HG02759 (cell line): ENCODE results near the gene DHX36.

Experiments used
- ATAC-seq: cut with Tn5 transposase; IDR thresholded peaks from one replicate; pipeline ENCODE4 v1.9.1; 2021; ENCODE audit warnings: mild to moderate bottlenecking, moderate library complexity; ENCODE audit not compliant: unreplicated experiment

The DHX36 gene, protein sequence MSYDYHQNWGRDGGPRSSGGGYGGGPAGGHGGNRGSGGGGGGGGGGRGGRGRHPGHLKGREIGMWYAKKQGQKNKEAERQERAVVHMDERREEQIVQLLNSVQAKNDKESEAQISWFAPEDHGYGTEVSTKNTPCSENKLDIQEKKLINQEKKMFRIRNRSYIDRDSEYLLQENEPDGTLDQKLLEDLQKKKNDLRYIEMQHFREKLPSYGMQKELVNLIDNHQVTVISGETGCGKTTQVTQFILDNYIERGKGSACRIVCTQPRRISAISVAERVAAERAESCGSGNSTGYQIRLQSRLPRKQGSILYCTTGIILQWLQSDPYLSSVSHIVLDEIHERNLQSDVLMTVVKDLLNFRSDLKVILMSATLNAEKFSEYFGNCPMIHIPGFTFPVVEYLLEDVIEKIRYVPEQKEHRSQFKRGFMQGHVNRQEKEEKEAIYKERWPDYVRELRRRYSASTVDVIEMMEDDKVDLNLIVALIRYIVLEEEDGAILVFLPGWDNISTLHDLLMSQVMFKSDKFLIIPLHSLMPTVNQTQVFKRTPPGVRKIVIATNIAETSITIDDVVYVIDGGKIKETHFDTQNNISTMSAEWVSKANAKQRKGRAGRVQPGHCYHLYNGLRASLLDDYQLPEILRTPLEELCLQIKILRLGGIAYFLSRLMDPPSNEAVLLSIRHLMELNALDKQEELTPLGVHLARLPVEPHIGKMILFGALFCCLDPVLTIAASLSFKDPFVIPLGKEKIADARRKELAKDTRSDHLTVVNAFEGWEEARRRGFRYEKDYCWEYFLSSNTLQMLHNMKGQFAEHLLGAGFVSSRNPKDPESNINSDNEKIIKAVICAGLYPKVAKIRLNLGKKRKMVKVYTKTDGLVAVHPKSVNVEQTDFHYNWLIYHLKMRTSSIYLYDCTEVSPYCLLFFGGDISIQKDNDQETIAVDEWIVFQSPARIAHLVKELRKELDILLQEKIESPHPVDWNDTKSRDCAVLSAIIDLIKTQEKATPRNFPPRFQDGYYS

DNA sequence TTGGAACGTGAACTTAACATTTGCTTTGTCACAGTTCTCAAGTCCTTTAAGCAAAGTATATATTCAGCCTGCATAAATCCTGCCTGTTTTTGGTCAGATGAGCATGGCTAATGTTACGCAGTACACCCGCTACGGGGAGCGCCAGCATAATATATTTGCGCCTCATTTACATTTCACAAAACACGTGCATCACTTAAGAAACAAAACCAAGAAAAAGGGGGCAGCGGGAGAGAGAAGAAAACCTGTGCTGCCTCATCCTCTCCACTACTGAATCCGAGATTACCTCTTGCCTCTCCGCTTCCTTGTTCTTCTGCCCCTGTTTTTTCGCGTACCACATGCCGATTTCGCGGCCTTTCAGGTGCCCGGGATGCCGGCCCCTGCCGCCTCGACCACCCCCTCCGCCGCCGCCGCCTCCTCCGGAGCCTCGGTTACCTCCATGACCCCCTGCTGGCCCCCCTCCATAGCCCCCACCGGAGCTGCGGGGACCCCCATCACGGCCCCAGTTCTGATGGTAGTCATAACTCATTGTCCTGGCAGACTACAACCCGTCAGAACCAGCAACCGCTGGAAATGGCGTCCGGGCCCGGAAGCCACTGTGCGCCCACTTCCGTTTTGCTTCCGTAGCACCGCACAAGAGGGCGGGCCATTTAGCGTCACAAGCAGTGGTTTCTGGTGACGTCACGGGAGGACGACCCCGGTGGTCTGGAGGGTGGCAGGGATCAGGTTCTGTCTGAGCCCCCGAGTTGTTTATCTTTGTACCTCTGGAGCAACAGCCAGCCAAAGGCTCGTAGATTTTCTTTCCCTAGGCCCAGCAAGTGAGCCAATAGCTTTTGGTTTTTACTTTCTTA lies at the start of gene DHX36:
Gene DHX36 (minus strand): TSS at position 597 of the 848 bp plus-strand sequence. CDS start 71 bp downstream, at position 526.
- ATAC-seq: peak; percentile 96

DNA sequence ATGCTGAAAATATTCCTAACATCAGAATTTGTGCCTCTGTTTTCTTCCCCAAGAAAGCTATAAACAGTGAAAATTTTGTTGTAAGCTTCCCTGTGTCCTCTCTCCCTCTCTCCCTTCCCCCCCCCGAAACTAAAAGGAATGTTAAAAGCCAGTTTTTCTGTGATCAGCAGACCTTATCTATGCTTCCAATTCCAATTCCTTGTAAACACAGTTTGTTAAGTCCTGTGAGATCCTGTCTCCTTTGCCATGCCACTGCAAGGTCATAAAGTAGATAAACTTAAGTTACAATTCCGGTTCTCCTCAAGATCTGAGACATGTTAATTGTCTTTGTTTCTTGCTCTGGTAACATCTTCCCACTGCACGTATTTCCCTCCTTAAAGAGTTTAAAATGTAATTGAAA lies 42.9 kb upstream of the DHX36 start:
- ATAC-seq: no peak

DNA sequence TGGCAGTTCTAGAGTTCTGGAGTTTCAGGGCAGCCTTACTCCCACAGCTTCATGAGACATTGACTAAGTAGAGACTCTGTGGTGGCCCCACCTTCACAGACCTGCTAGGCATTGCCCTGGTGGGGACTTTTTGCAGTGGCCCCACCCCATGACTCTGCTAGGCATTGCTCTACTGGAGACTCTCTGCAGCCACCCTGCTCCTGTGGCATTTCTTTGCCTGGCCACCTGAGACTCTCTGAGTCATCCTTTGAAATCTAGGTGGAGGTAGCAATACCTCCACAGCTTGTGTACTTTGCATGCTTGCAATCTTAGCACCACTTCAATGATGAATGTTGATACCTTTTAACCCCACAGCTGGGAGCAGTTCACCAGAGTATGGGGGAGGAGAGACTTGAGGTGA lies 40.6 kb upstream of the DHX36 start:
- no peak for ATAC-seq

DNA sequence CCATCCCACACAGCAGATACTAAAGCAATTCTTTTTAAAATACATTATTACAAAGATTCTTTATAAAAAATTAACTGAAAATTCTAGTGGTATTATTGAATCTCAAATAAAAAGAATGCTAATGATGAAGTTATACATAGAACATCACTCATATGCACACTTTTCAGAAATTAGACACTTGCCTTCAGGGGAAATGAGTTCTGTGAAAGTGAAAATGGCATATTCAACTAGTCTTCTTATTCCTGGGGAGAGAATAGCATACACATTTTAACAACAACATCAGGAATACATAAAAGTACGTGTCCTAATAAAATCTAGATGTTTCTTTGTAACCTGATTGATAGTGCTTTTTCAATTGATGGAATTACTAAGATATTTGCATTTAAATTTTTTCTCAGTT lies 36.8 kb upstream of the DHX36 start:
- ATAC-seq: no peak

DNA sequence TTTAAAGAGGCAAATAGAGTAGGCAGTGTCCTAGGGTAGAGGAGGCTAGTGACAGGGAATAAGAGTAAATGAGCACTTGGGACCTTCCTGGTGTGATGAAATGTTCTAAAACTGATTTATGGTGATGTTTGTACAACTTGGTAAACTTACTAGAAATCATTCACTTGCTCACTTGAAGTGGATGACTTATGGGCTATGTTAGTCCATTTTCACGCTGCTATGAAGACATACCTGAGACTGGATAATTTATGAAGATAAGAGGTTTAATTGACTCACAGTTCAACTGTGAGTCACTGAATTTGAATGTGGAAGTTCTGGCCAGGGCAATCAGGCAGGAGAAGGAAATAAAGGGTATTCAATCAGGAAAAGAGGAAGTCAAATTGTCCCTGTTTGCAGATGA lies 31.7 kb upstream of the DHX36 start:
- ATAC-seq: no peak

DNA sequence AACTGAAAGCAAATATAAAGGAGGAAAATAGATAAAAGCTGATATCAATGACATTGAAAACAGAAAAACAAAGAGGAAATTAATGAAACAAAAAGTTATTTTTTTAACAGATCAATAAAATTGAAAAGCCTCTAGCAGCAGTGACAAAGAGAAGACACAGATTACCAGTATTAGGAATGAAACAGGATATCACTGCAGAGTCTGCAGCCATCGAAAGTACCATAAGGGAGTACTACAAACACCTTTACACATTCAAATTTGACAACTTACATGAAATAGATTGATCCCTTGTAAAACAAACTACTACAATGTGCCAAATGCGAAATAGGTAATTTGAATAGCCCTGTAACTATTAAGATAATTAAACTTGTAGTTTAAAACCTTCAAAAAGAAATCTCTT lies 24.9 kb upstream of the DHX36 start:
- no peak for ATAC-seq

DNA sequence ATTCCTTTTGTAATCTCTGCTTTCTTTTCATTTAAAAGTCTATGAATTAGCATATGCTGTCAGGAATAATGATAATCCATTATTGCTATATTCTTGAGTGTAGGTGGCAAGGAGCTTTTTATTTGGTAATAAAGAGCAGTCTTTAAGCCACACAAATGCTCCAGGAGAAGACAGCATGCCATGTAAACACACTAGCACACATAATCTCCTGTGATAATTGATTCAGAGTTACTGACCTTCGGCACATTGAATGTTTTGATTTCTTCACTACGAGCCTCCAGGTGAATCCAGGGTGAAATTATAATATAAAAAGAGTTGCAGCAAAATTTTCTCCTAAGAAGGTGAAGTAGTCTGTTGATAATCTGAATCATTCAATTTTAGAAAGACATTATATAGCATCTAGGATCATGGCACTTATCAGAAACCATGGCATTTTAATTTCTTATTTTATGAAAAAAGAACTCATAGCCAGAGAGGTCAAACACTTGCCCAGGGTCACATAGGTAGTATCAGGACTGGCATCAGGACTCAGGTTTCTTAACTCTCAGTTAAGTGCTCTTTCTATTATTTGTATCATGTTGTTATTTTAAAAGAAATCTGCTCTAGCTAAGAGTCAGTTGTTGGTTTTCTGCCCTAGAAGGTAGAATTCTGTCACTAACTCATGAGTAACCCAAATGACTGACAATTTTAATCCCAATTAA lies 21.3 kb upstream of the DHX36 start:
- no peak for ATAC-seq

DNA sequence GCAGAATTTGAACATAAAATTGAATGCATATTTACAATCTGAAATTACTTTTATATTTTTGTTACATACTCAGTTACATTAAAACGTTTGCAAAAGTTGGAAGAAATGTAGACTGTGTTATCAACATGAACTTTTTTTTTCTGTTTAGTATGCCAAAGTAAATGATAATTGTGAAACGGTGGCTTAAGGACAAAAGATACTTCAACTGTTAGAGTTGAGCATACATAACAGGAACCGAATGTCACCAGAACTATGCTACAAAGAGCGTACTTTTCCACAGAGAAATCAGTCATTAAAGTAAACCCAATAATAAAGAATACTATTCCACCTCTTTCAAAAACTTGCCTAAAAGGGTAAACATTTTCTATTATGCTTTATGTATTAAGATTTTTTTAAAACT lies 14.3 kb upstream of the DHX36 start:
- ATAC-seq: no peak

DNA sequence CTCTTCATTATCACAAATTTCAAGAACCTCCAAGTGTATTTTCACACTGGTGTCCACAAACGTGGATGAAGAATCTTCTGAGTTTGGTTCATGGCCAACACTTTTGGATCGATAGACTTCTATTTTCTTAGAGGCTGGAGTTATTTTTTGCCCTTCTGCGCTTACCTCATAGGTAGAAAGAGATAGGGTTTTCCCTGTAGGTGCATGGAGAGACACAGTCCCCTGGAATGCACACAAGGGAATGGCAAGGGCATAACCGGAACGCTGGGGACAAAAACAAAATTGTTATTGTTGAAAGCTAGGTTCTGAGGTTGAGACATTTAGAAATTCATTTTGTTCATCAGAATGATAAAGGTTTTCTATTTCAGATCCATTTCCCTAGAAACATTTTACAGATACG lies 13.7 kb upstream of the DHX36 start:
- ATAC-seq: no peak

DNA sequence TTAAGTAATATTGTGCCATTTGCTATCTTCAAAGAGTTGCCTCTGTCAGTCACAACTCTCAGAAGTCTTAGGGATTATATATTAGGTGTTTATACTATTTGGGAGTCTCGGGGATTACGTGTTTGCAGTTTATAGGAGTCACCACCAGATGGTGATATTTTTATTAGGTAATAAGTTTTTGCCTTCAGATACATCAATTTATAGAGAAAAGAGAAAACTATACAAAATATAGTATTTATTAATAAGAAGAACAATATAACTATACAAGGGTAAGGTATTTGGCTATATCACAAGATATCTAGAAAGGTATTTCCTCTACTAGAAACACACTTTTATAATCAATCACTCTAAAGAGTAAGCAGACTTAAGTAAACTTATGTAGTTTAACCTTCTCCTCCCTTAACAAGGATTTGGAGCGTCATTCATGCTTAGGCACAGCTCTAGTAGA lies 10.7 kb upstream of the DHX36 start:
- no peak for ATAC-seq

DNA sequence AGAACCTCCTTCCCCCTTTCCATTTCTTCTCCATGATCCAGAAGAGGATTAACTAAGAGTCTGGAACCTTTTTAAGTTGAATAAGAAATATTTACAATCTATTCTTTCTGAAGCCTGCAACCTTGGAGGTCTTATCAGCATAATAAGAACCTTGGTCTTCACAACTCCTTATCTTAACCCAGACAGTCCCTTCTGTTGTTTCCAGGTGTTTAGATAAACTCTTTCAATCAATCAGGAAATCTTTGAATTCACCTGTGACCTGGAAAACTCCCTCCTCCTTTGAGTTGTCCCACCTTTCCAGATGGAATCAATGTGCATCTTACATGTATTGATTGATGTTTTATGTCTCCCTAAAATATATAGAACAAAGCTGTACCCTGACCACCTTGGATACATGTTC lies 3.6 kb upstream of the DHX36 start:
- ATAC-seq: no peak

DNA sequence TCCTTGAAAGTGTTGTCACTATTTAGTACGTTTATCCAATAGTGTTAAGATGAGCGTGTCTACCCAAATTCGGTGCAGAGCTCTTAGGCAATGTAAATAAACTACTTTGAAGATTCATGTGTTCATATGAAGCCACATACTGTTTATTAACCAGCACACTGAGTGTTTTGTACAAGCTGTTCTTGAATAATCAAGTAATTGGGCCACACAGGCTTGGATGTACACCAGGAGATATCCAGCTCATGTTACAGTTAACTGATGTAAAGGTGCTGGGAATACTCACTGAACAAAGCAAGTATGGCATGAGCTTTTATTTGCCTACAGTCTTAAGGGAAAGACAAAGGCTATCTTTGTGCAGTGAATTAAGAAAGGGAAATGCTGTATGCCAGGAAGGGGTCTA lies 632 bp upstream of the DHX36 start:
- ATAC-seq: no peak

DNA sequence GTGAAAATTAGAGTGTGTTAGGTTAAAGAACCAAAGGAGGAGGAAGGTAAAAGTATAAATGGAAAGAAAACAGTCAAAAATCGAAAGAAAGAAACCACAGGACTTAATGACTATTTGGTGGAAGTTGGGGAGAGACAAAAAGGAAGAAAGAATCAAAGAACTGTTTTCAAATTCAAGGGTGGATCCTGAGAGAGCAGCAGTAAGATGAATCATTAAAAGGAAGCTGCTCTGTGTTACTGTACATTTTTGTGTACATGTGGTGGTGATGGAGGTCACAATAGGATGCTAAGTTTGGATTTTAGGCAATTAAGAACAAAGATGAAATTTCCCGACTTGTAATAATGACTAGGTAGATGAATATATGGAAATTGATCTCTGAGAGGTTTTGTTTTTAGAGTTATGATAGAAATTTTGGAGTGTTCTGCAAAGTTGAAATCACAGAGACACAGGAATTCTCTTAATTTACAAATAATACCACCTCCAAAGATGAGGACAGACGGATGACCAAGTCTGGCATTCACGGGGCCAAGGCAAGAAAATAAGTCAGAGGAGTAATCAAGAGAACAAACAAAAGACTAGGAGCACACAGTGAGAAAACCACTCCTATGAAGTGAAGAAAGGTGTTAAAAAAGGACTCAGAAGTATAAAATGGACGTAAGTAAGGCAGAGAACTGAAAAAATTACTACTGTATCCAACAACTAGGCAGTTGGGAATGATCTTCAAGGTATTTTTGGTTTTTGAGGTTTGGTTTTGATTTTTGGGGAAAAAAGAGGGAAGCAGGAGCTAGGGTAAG lies 7.1 kb downstream of the DHX36 start:
- no peak for ATAC-seq

DNA sequence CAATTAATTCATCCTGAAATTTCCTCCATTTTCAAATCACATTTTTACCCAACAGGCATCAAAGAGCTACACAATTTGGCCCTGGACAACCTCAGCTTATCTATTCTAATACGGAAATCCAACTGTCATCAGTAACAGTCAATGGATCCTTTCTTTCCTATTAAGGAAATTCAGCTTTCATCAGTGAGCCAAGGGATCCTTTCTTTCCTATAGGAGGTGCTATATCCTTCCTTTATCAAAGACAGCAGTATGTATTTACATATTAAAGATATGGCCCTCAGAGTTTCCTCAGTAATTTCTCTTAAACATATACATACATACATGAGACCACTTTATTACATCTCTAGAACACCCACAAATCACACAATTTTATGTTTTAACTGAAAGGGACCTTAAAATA lies 10.1 kb downstream of the DHX36 start:
- ATAC-seq: no peak

DNA sequence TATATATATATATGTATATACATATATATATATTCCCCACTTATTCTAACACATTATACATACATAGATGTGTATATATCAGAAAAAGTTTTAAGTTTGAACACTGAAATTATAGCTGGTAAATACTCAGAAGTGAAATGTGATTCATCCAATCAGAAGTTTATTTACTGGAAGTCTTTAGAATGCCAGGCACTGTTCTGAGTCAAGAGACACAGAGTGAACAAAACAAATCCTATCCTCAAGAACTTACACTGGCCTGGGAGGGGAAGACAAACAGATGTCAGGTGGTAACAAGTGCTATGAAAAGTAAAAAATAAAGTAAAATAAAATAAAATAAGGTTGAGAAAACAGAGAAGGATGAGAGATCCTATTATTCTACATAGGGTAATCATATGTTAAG lies 13.4 kb downstream of the DHX36 start:
- ATAC-seq: no peak

DNA sequence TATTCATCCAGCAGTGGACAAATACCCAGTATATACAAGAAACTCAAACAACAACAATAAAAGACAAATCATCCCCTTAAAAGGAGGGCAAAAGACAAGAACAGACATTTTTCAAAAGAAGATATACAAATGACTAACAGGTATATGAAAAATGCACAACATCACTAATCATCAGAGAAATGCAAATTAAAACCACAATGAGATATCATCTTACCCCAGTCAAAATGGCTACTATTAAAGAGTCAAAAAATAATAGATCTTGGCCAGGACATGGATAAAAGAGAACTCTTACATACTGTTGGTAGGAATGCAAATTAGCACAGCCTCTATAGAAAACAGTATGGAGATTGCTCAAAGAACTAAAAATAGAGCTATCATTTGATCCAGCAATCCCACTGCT lies 16.9 kb downstream of the DHX36 start:
- ATAC-seq: no peak

DNA sequence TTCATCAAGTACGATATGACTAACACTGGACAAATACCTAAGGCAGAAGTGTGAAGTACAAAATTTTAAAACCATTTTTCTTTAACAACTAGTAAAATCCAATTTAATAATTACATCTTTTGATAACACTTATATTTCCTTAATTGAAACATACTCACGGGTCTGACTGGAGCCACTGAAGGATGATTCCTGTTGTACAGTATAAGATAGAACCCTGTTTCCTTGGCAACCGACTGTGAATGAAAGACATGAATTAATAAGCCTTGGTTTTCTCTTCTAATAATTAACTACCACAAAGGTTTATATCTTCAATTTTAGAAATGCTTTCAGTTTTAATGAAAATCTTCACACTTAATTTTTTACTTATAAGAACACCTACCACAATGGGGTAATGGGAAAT lies 19.4 kb downstream of the DHX36 start:
- peak; percentile 45 for ATAC-seq

DNA sequence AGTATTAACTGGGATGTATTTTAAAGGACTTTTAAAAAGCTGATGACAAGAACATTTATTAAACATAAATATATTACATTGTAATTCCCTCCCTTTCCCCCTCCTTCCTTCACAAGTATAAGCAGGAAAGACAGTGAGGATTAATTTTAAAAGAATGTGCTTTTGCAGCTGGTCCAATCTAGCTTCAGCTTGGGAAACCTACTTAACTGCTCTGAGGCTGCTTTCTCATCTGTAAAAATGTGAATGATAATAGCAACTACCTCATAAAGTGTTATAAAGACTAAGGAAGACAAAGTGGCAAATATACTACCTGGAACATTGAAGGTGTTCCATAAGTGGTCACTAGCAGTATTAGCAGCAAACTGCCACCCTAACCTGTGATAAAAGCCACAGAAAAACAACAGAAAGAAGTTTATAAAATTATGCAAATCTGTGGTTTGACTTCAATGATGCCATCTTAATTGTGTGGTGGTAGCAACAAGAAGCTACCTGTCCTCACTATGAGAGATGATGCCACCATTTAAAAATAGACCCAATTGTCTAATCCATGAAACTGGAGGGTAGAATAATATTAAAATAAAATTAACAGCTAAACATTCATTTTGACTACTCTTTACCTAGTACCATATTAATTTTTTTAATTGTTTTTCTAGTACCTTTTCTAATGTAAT lies 20.0 kb downstream of the DHX36 start:
- ATAC-seq: no peak

DNA sequence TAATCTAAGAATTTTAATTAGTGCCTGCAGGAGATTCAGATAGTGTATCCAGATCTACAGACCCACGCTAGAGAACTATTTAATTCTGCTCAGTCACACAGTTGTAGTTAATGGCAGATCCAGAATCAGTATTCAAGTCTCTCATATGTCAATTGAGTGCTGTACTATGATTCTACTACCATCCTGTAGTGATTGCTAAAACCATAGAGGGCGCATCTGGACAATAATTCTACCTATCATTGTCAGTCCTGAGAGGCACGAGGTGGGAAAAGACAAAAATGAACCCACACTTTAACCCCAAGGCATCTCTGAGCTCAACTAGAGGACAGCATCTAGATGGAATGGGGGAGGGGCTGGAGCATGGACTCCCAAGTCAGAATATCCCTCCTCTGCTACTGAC lies 22.7 kb downstream of the DHX36 start:
- no peak for ATAC-seq
